Mesenchymal stem cell (in vitro differentiated cells and primary cell): ENCODE results near the gene CNTNAP2.

Experiments used
- DNase-seq: peaks from one replicate; pipeline ENCODE4 v3.0.0-alpha.2; 2013
- H2AFZ ChIP-seq: one replicate; pipeline ENCODE4 v1.6.1; 2013; ENCODE audit warnings: low read depth, mild to moderate bottlenecking, control low read depth, inconsistent platforms, low read length, moderate library complexity
- H2AK5ac ChIP-seq: 2 replicates; pipeline ENCODE4 v1.6.1; 2013; ENCODE audit warnings: low read length, moderate library complexity, mild to moderate bottlenecking, inconsistent platforms; ENCODE audit not compliant: severe bottlenecking
- H2BK120ac ChIP-seq: one replicate; pipeline ENCODE4 v1.6.1; 2013; ENCODE audit warnings: low read depth, mild to moderate bottlenecking, inconsistent platforms, low read length, moderate library complexity
- H2BK12ac ChIP-seq, 2 experiments: one replicate each; pipeline ENCODE4 v1.6.1; 2013; ENCODE audit warnings: inconsistent platforms in 2 of 2, low read length in 2 of 2, mild to moderate bottlenecking in 2 of 2, moderate library complexity in 2 of 2, control low read depth in 1 of 2
- H2BK15ac ChIP-seq: one replicate; pipeline ENCODE4 v1.6.1; 2013; ENCODE audit warnings: mild to moderate bottlenecking, low read depth, inconsistent platforms; ENCODE audit not compliant: poor library complexity, severe bottlenecking
- H2BK5ac ChIP-seq: 2 replicates; pipeline ENCODE4 v1.6.1; 2013; ENCODE audit warnings: low read depth, mild to moderate bottlenecking, low read length, control low read depth, inconsistent platforms; ENCODE audit not compliant: poor library complexity, severe bottlenecking
- H3K14ac ChIP-seq, 2 experiments: one replicate each; pipeline ENCODE4 v1.6.1; 2013; ENCODE audit warnings: inconsistent platforms in 2 of 2, low read length in 2 of 2, control low read depth in 1 of 2, mild to moderate bottlenecking in 1 of 2, moderate library complexity in 1 of 2
- H3K18ac ChIP-seq, 2 experiments: one replicate each; pipeline ENCODE4 v1.6.1; 2013; ENCODE audit warnings: inconsistent platforms in 2 of 2, low read length in 2 of 2, control low read depth in 1 of 2, low read depth in 1 of 2, mild to moderate bottlenecking in 1 of 2
- H3K23ac ChIP-seq, 2 experiments: one replicate each; pipeline ENCODE4 v1.6.1; 2013; ENCODE audit warnings: inconsistent platforms in 2 of 2, low read length in 2 of 2, mild to moderate bottlenecking in 2 of 2, moderate library complexity in 2 of 2, control low read depth in 1 of 2
- H3K27ac ChIP-seq: 2 replicates; pipeline ENCODE4 v1.5.1; 2013; ENCODE audit warnings: mild to moderate bottlenecking, moderate library complexity, low read length, control low read depth, inconsistent platforms; ENCODE audit not compliant: poor library complexity, severe bottlenecking
- H3K27me3 ChIP-seq, 2 experiments: 2 replicates each; pipeline versions ENCODE4 v1.6.1 to v1.7.0; 2013; ENCODE audit warnings: low read length in 2 of 2, mild to moderate bottlenecking in 2 of 2, moderate library complexity in 2 of 2, control low read depth in 1 of 2, inconsistent platforms in 1 of 2; ENCODE audit not compliant: control insufficient read depth in 1 of 2, insufficient read depth in 1 of 2
- H3K36me3 ChIP-seq, 2 experiments: 2 replicates each; pipeline versions ENCODE4 v1.6.1 to v1.7.0; 2013; ENCODE audit warnings: low read length in 2 of 2, control low read depth in 1 of 2, inconsistent platforms in 1 of 2, low read depth in 1 of 2, mild to moderate bottlenecking in 1 of 2; ENCODE audit not compliant: insufficient read depth in 2 of 2, control insufficient read depth in 1 of 2
- H3K4ac ChIP-seq, 2 experiments: one replicate each; pipeline ENCODE4 v1.6.1; 2013; ENCODE audit warnings: inconsistent platforms in 2 of 2, low read length in 2 of 2, mild to moderate bottlenecking in 2 of 2, moderate library complexity in 2 of 2, control low read depth in 1 of 2, low read depth in 1 of 2
- H3K4me1 ChIP-seq: 2 replicates; pipeline ENCODE4 v1.6.1; 2013; ENCODE audit warnings: low read depth, low read length, control low read depth; ENCODE audit not compliant: control insufficient read depth, insufficient read depth
- H3K4me2 ChIP-seq: 2 replicates; pipeline ENCODE4 v1.6.1; 2013; ENCODE audit warnings: low read length, mild to moderate bottlenecking, inconsistent platforms; ENCODE audit not compliant: poor library complexity, severe bottlenecking
- H3K4me3 ChIP-seq, 2 experiments: 2 replicates each; pipeline versions ENCODE4 v1.5.1 to v1.7.0; 2013; ENCODE audit warnings: low read length in 2 of 2, mild to moderate bottlenecking in 2 of 2, control low read depth in 1 of 2, low read depth in 1 of 2; ENCODE audit not compliant: insufficient read depth in 1 of 2
- H3K79me1 ChIP-seq: replicated peaks from 2 replicates; pipeline ENCODE4 v1.6.1; 2013; ENCODE audit warnings: mild to moderate bottlenecking, control low read depth, low read length, inconsistent platforms; ENCODE audit not compliant: poor library complexity, severe bottlenecking
- H3K9ac ChIP-seq: 2 replicates; pipeline ENCODE4 v1.7.0; 2013; ENCODE audit warnings: mild to moderate bottlenecking, low read length, moderate library complexity
- H3K9me3 ChIP-seq: 2 replicates; pipeline ENCODE4 v1.7.0; 2013; ENCODE audit warnings: mild to moderate bottlenecking, low read length; ENCODE audit not compliant: control insufficient read depth
- H4K8ac ChIP-seq: one replicate; pipeline ENCODE4 v1.6.1; 2013; ENCODE audit warnings: inconsistent platforms, mild to moderate bottlenecking, low read length, moderate library complexity
- H4K91ac ChIP-seq: one replicate; pipeline ENCODE4 v1.6.1; 2013; ENCODE audit warnings: mild to moderate bottlenecking, low read length, inconsistent platforms
- WGBS: methylation state at CpG from one replicate; pipeline ENCODE4 v1.1.7; 2013; ENCODE audit warnings: mixed read lengths; 5-methylcytosine and 5-hydroxymethylcytosine counted together

CNTNAP2 gene

GRCh38 chr7:147235645-147236382 lies 1119.2 kb downstream of the CNTNAP2 start:
- no peak overlapping the region for H2BK15ac ChIP-seq
- H3K79me1 ChIP-seq = no peaks in the 10 kb centered on the region
- H2BK12ac ChIP-seq = no peak overlapping the region
- H3K18ac ChIP-seq = no peak overlapping the region
- H3K27ac ChIP-seq = no peak overlapping the region
- no peak overlapping the region for H2BK120ac ChIP-seq
- no peak for DNase-seq
- no peak overlapping the region for H3K9ac ChIP-seq
- no peak overlapping the region for H3K14ac ChIP-seq
- H4K91ac ChIP-seq = no peak overlapping the region
- WGBS = 77% methylated on average over 5 of the region's 5 CpGs
- H2AFZ ChIP-seq = no peak overlapping the region
- no peak overlapping the region for H3K23ac ChIP-seq
- H3K4me1 ChIP-seq = no peaks in the 10 kb centered on the region
- no peaks in the 10 kb centered on the region for H3K36me3 ChIP-seq
- H2AK5ac ChIP-seq = no peak overlapping the region
- no peak overlapping the region for H3K4ac ChIP-seq
- H2BK5ac ChIP-seq = no peak overlapping the region
- H3K4me3 ChIP-seq = no peak overlapping the region
- H3K4me2 ChIP-seq = no peak overlapping the region
- no peaks in the 10 kb centered on the region for H3K9me3 ChIP-seq
- no peaks in the 10 kb centered on the region for H3K27me3 ChIP-seq
- no peak overlapping the region for H4K8ac ChIP-seq

GRCh38 chr7:147240468-147240867 lies 1123.9 kb downstream of the CNTNAP2 start:
- Histone ChIP-seq H3K4me1 (no peaks in the 10 kb centered on the region), H2BK120ac (no peak overlapping the region), H3K36me3 (no peaks in the 10 kb centered on the region), H3K27ac (no peak overlapping the region), H3K4ac (no peak overlapping the region), H3K14ac (no peak overlapping the region), H2AK5ac (no peak overlapping the region), H2BK15ac (no peak overlapping the region), H2BK12ac (no peak overlapping the region), H3K9ac (no peak overlapping the region), H3K23ac (no peak overlapping the region), H4K91ac (no peak overlapping the region), H4K8ac (no peak overlapping the region), H3K27me3 (no peaks in the 10 kb centered on the region), H3K4me3 (no peak overlapping the region), H3K9me3 (no peaks in the 10 kb centered on the region), H3K18ac (no peak overlapping the region), H3K79me1 (no peaks in the 10 kb centered on the region), H3K4me2 (no peak overlapping the region), H2BK5ac (no peak overlapping the region), H2AFZ (no peak overlapping the region)
- 43% methylated on average over 3 of the region's 5 CpGs for WGBS
- no peak for DNase-seq

GRCh38 chr7:147245274-147245673 lies 1128.7 kb downstream of the CNTNAP2 start:
- no peak overlapping the region for H3K4ac ChIP-seq

GRCh38 chr7:147249956-147250355 lies 1133.4 kb downstream of the CNTNAP2 start:
- Histone ChIP-seq H3K9me3 (no peaks in the 10 kb centered on the region), H3K23ac (no peak overlapping the region), H2BK15ac (no peak overlapping the region), H3K4me3 (no peak overlapping the region), H2BK120ac (no peak overlapping the region), H3K79me1 (no peaks in the 10 kb centered on the region), H3K27ac (no peak overlapping the region), H3K9ac (no peak overlapping the region), H2AFZ (no peak overlapping the region), H4K8ac (no peak overlapping the region), H3K18ac (no peak overlapping the region), H3K27me3 (no peaks in the 10 kb centered on the region), H3K4me2 (no peak overlapping the region), H2BK5ac (no peak overlapping the region), H4K91ac (no peak overlapping the region), H3K14ac (no peak overlapping the region), H3K4ac (no peak overlapping the region), H2BK12ac (no peak overlapping the region), H3K4me1 (no peaks in the 10 kb centered on the region), H2AK5ac (no peak overlapping the region), H3K36me3 (no peaks in the 10 kb centered on the region)
- WGBS = 92% methylated on average over 1 of the region's 2 CpGs
- no peak for DNase-seq

More at GRCh38 chr7:147245274-147245673, 1128.7 kb downstream of the CNTNAP2 start:
- H4K91ac ChIP-seq = no peak overlapping the region
- H2BK15ac ChIP-seq = no peak overlapping the region
- H3K4me3 ChIP-seq = no peak overlapping the region
- peak; percentile 6 for DNase-seq
- H2BK120ac ChIP-seq = no peak overlapping the region
- no peaks in the 10 kb centered on the region for H3K36me3 ChIP-seq
- no peak overlapping the region for H2AFZ ChIP-seq
- 36% methylated on average over 8 of the region's 8 CpGs for WGBS
- no peak overlapping the region for H3K9ac ChIP-seq
- H3K18ac ChIP-seq = no peak overlapping the region
- H3K27ac ChIP-seq = no peak overlapping the region
- no peak overlapping the region for H3K23ac ChIP-seq
- no peaks in the 10 kb centered on the region for H3K27me3 ChIP-seq
- no peak overlapping the region for H4K8ac ChIP-seq
- H3K9me3 ChIP-seq = no peaks in the 10 kb centered on the region
- H2BK12ac ChIP-seq = no peak overlapping the region
- no peaks in the 10 kb centered on the region for H3K4me1 ChIP-seq
- no peak overlapping the region for H3K14ac ChIP-seq
- H3K79me1 ChIP-seq = no peaks in the 10 kb centered on the region
- no peak overlapping the region for H2AK5ac ChIP-seq
- no peak overlapping the region for H2BK5ac ChIP-seq
- H3K4me2 ChIP-seq = no peak overlapping the region
